Activated T-helper 1 cell treated with anti-CD3 and anti-CD28 coated beads, Interleukin-12 subunit alpha, Interleukin-12 subunit beta, Interleukin-2, Interleukin-4 antibody, amounts not matched to agents 30 ng/mL and 10 ng/mL and 1 ng/mL, durations not matched to agents 14 hours and 24 hours and 36 hours (primary cell): ENCODE measurements around the gene GRIN2A. TPM values are rescaled to one million over a fixed set of nuclear protein-coding genes. Genes with fewer than 3 reads are reported as not detected.

Experiments
- DNase-seq: peaks from one replicate; pipeline ENCODE4 v3.0.0; 2021; ENCODE audit warnings: low spot score
- H3K27ac Mint-ChIP-seq: one replicate; pipeline ENCODE4 v1.8.0; 2021; ENCODE audit warnings: mild to moderate bottlenecking, mixed read lengths
- H3K27me3 Mint-ChIP-seq: one replicate; pipeline ENCODE4 v1.8.0; 2022; ENCODE audit warnings: mild to moderate bottlenecking, moderate library complexity, mixed read lengths; ENCODE audit not compliant: insufficient read depth
- H3K36me3 Mint-ChIP-seq: one replicate; pipeline ENCODE4 v1.8.0; 2021; ENCODE audit warnings: low read depth, mixed read lengths
- H3K4me1 Mint-ChIP-seq: one replicate; pipeline ENCODE4 v1.8.0; 2021; ENCODE audit warnings: low read depth, mixed read lengths
- H3K4me3 Mint-ChIP-seq: one replicate; pipeline ENCODE4 v1.8.0; 2021; ENCODE audit warnings: mild to moderate bottlenecking, moderate library complexity, mixed read lengths
- H3K9me3 Mint-ChIP-seq: one replicate; pipeline ENCODE4 v1.8.0; 2021; ENCODE audit warnings: mixed read lengths
- intact Hi-C: fragments of 100-400 bp; cut with micrococcal nuclease; formaldehyde crosslinking; loops from one replicate; pipeline ENCODE4 v1.15.1; 2024
- total RNA-seq: library from RNA; stranded (reverse); gene quantifications from 2 replicates; pipeline ENCODE4 v1.2.3, GENCODE V29; 2022

GRIN2A gene
- total RNA-seq, 1 donor from 2014 or later, result not detected

DNA sequence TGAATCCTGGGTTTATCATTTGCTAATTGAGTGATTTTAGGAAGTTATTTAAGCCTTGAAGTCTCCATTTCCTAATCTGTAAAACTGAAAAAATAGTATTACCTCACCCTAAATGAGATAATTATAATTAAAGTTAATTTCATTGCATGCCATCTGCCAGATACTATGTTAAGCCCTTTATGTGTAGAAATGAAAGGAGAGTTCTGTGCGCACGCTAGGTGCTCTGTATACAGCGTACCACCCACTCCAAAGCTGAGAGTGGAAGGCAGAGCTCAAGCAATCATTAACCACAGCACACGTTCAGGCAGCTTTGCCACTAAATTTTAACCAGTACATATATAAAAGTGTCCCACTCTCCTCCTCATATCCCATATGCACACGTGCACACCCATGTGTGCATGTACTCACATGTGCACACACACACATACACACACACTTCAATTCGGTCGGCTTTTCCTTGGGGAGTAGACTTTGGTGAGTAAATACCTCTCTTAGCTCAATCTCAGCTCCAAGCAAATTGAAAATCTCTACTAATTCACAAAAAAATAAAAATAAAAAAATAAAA, 204.8 kb downstream of the GRIN2A start:
- no peaks in the 10 kb centered on the region for H3K4me1 Mint-ChIP-seq
- no peak overlapping the region for H3K27ac Mint-ChIP-seq
- intact Hi-C loops, result no loop called here
- no peaks in the 10 kb centered on the region for H3K36me3 Mint-ChIP-seq
- no peak for DNase-seq
- H3K4me3 Mint-ChIP-seq, result no peak overlapping the region
- H3K27me3 Mint-ChIP-seq, result no peaks in the 10 kb centered on the region
- peaks cover 2% of the 10 kb centered on the region for H3K9me3 Mint-ChIP-seq

DNA sequence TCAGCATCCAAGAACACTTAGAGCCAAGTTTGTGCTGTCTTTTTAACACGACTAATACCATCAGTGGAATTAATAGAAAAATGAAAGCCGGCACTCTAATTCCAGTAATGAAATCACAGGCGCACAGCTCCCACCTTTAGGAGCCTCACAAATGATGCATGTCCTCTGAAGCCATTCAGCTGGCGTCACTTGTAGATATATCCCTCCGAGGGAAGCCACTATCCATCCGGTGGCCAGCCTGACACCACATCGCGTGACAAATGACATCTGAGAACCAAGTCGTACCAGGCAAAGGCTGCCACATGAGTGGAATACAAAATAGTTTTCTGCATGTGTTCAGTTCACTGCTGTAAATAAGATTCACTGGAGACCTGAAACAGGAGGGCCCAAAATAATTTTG, 205.6 kb downstream of the GRIN2A start:
- intact Hi-C loops, result no loop called here
- no peaks in the 10 kb centered on the region for H3K36me3 Mint-ChIP-seq
- no peak overlapping the region for H3K27ac Mint-ChIP-seq
- H3K9me3 Mint-ChIP-seq, result peaks cover 4% of the 10 kb centered on the region
- H3K27me3 Mint-ChIP-seq, result no peaks in the 10 kb centered on the region
- DNase-seq, result no peak
- H3K4me3 Mint-ChIP-seq, result no peak overlapping the region
- no peaks in the 10 kb centered on the region for H3K4me1 Mint-ChIP-seq

DNA sequence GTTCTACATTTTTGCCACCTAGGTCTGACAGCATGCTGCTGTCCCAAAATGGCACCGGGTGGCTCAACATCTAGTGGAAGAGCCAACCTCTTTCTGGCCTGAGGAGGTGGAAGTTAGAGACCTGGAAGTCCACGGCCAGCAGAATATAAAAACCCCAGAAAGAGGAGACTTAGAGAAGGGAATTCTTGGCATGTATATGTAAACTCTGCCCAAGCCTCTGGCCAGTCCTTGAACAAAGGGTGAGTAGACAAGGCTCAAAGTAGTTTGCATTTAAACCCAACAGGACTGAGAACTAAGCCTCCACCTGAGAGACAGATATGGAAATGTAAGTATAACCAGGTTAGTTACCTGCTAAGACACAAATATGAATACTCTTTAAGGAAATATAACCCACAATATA, 210.3 kb downstream of the GRIN2A start:
- H3K4me3 Mint-ChIP-seq, result no peak overlapping the region
- intact Hi-C loops, result no loop called here
- H3K9me3 Mint-ChIP-seq, result peaks cover 17% of the 10 kb centered on the region
- H3K36me3 Mint-ChIP-seq, result no peaks in the 10 kb centered on the region
- H3K4me1 Mint-ChIP-seq, result no peaks in the 10 kb centered on the region
- H3K27me3 Mint-ChIP-seq, result no peaks in the 10 kb centered on the region
- no peak overlapping the region for H3K27ac Mint-ChIP-seq
- DNase-seq, result no peak

DNA sequence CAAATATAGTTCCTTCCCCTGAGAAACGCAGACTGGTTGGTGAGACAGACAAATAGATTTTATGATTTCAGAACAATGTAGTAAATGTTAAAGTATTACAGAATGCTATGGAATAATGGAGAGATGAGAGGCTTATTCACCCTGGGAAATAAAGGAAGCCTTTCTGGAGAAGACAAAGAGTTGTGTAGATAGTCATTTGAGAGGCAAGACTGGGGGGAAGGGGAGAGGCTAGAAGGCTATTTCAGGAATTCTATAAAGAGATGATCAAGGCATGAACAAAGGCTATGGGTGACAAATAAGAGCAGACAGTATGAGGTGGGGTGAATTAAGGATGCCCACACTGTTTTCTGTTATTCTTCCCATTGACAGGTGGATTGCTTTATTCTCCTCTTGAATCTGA, 211.4 kb downstream of the GRIN2A start:
- Mint-ChIP-seq H3K4me3 (no peak overlapping the region), H3K9me3 (peaks cover 17% of the 10 kb centered on the region), H3K36me3 (no peaks in the 10 kb centered on the region), H3K27ac (no peak overlapping the region), H3K27me3 (no peaks in the 10 kb centered on the region), H3K4me1 (no peaks in the 10 kb centered on the region)
- no peak for DNase-seq
- intact Hi-C loops, result no loop called here

DNA sequence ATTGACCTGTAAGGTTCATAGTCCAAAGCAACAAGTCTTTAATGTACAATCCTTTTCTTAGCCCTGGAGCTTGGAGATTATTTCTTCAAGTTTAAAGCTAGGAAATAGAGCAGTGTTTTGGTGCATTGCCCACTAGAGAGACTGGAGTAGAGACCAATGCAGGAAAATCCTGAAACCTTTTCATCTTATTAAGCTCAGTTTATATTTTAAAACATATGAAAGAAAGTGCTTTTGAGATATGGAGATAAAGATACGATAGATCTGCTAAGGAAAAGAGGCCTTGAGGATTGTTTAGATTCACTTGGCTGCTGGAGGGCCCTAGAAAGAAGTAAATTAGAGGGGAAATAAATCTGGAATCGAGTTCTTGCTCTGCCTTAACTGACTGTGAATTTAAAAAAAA, 212.0 kb downstream of the GRIN2A start:
- no peak overlapping the region for H3K27ac Mint-ChIP-seq
- DNase-seq, result no peak
- no peaks in the 10 kb centered on the region for H3K36me3 Mint-ChIP-seq
- intact Hi-C loops, result no loop called here
- H3K4me3 Mint-ChIP-seq, result no peak overlapping the region
- peaks cover 17% of the 10 kb centered on the region for H3K9me3 Mint-ChIP-seq
- no peaks in the 10 kb centered on the region for H3K27me3 Mint-ChIP-seq
- H3K4me1 Mint-ChIP-seq, result no peaks in the 10 kb centered on the region

DNA sequence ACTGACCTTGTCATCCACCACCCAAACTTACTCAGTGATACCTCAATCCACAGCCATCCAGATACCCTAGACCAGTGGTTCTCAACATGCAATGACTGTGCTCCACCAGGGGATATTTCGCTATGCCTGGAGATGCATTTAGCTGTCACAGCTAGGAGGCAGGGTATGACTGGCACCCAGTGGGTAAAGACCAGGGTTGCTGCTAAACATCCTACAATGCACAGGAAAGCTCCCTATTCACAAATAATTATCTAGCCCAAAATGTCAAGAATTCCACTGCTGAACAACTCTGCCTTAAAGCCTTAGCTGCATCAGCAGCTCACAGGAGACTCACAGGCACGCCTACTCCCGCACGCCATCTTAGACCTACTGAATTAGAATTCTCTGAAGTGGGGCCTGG, 212.6 kb downstream of the GRIN2A start:
- no peaks in the 10 kb centered on the region for H3K27me3 Mint-ChIP-seq
- no peak overlapping the region for H3K4me3 Mint-ChIP-seq
- H3K4me1 Mint-ChIP-seq, result no peaks in the 10 kb centered on the region
- no peak for DNase-seq
- H3K27ac Mint-ChIP-seq, result no peak overlapping the region
- intact Hi-C loops, result no loop called here
- peaks cover 19% of the 10 kb centered on the region for H3K9me3 Mint-ChIP-seq
- no peaks in the 10 kb centered on the region for H3K36me3 Mint-ChIP-seq

DNA sequence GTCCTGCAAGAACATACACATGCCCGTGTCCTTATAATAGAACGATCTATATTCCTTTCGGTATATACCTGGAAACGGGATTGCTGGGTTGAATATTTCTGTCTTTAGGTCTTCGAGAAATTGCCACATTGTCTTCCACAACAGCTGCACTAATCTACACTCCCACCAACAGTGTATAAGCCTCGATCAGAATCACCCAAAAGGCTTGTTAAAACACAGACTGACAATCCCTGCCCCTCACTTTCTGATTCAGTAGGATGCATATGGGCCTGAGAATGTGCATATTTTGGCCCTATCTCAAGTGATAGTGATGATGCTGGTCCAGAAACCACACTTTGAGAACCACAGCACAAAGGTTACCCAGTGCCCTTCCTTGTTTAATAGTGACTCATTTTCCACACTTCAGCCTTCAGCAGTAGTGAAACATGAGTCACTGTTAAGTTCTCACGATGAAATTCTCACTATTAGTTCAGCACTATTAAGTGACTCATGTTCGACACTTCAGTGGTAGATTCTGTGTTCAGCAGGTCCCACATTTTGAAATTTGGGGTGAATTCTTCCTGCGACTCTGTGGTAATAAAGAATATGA, 215.6 kb downstream of the GRIN2A start:
- no peaks in the 10 kb centered on the region for H3K27me3 Mint-ChIP-seq
- no peak overlapping the region for H3K4me3 Mint-ChIP-seq
- H3K36me3 Mint-ChIP-seq, result no peaks in the 10 kb centered on the region
- intact Hi-C loops, result no loop called here
- no peak for DNase-seq
- peaks cover 16% of the 10 kb centered on the region for H3K9me3 Mint-ChIP-seq
- no peaks in the 10 kb centered on the region for H3K4me1 Mint-ChIP-seq
- H3K27ac Mint-ChIP-seq, result no peak overlapping the region

DNA sequence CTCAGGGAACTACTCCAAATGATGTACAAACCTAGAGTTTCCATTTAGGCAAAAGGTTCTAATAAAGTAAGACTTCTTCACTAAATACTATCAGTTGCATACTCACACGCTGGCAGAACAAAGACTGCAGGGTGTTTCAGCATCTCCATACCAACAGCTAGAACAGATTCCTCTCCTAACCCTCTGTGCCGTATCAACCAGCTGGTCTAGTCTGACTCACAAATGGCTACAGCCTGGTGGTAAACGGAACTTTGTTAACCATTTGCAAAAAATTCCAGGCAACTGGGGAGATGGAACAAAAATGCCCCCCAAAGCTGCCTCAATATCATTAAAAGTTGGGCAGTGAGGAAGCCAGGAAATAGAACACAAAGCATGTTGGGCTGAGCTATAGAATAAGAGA, 217.1 kb downstream of the GRIN2A start:
- intact Hi-C loops, result no loop called here
- Mint-ChIP-seq H3K27me3 (no peaks in the 10 kb centered on the region), H3K4me3 (no peak overlapping the region), H3K9me3 (peaks cover 16% of the 10 kb centered on the region), H3K4me1 (no peaks in the 10 kb centered on the region), H3K27ac (no peak overlapping the region), H3K36me3 (no peaks in the 10 kb centered on the region)
- DNase-seq, result no peak

DNA sequence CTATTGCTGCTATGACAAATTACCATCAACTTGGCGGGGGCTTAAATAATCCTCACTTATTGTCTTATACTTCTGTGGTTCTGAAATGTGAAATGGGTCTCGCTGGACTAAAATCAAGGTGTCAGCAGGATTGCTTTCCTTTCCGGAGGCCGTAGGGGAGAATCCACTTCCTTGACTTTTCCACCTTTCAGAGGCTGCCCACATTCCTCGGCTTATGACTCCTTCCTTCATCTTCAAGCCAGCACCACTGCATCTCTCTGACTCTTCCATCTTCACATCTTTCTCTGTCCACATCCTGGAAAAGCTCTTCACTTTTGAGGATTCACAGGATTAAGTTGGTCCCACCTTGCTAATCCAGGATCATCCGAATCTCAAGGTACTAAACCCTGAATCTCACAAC, 217.8 kb downstream of the GRIN2A start:
- Mint-ChIP-seq H3K27me3 (no peaks in the 10 kb centered on the region), H3K36me3 (no peaks in the 10 kb centered on the region), H3K4me3 (no peak overlapping the region), H3K4me1 (no peaks in the 10 kb centered on the region), H3K27ac (no peak overlapping the region), H3K9me3 (peaks cover 16% of the 10 kb centered on the region)
- intact Hi-C loops, result no loop called here
- DNase-seq, result no peak

DNA sequence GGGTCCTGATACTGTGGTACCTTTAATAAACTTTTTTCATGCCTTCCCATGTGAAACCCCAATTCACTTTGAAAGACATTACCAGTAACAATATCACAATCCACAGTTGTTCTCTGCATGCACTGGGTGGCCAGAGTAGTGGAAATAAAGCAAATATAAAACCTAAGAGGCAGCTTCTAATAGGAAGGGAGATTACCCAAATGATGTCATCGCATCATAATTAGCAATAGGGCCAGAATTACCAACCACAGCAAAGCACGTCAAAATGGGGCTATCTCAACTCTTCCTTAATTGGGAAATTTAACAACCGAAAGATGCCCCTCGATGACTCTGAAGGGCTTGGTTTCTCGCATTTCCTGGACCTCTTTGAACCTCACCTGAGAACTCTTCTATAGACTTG, 224.8 kb downstream of the GRIN2A start:
- no peaks in the 10 kb centered on the region for H3K9me3 Mint-ChIP-seq
- no peaks in the 10 kb centered on the region for H3K27me3 Mint-ChIP-seq
- DNase-seq, result no peak
- H3K4me3 Mint-ChIP-seq, result no peak overlapping the region
- no peaks in the 10 kb centered on the region for H3K36me3 Mint-ChIP-seq
- H3K27ac Mint-ChIP-seq, result no peak overlapping the region
- no peaks in the 10 kb centered on the region for H3K4me1 Mint-ChIP-seq
- intact Hi-C loops, result no loop called here

DNA sequence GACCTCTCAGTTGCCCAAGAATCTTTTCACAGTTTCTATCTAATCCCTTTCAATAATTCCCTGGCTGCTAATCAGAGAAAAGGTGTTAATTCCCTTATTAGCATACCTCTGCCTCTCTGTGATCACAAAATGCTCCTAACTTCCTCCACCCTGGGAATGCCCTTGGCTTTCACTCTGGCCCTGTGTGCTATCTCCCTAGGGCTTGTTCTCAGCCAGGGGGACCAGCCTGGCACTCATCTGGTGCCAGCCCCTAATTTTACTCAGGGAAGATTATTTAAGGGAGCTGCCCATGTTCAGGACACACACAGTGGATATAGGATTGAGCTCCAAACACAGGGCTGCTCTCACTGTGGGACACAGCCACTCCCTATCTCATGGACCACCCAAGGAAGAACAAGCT, 225.2 kb downstream of the GRIN2A start:
- Mint-ChIP-seq H3K4me1 (no peaks in the 10 kb centered on the region), H3K27me3 (no peaks in the 10 kb centered on the region), H3K27ac (no peak overlapping the region), H3K9me3 (no peaks in the 10 kb centered on the region), H3K36me3 (no peaks in the 10 kb centered on the region), H3K4me3 (no peak overlapping the region)
- intact Hi-C loops, result no loop called here
- no peak for DNase-seq

DNA sequence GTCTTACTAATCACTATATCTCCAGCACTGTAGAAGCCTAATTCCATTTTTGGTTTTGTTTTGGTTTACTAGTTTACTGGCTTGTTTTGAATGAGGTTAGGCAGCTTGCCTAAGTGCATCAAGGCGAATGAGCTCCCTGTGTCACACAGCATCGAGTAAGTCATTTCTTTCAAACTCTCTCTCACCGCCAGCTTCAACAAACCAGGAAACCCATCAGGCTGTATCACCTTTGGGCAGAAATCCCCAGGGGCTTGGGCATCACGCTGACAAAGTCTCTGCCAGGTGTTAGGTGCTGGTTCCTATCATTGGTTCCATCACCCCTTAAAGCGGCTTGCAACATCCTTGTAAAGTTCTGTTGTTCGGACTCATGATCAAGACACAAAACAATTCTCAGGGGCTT, 226.6 kb downstream of the GRIN2A start:
- no peaks in the 10 kb centered on the region for H3K27me3 Mint-ChIP-seq
- no peaks in the 10 kb centered on the region for H3K9me3 Mint-ChIP-seq
- no peak overlapping the region for H3K27ac Mint-ChIP-seq
- H3K36me3 Mint-ChIP-seq, result no peaks in the 10 kb centered on the region
- intact Hi-C loops, result no loop called here
- no peaks in the 10 kb centered on the region for H3K4me1 Mint-ChIP-seq
- H3K4me3 Mint-ChIP-seq, result no peak overlapping the region
- DNase-seq, result no peak

DNA sequence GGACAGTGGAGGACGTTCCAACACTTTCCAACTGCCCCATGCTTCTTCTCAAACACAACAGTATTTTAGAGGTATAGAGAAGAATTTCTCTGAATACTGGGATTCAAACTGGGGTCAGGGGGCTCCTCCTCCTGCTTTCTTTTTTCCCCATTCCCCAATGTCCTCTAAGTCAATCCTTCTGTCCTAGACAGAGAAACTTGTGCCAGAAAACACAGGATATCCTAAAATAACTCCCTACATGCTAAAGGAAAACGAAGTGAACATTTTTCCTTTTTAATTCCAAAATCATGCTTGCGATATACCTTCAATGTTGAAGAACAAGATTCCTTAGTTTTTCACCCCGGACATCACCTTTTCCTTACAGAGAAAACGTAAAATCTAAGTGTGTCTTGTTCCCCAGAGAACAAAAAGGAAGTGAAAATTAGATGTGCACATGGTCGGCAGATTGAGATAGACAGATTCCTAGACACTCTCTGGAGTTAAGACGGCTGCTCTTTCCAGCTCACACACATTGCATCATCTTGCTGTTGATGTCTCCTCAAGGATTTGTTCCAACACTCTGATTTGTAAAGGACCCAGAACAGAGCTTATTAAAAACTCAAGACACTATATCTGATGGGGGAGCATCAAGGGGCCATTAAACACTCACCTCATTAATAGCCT, 228.2 kb downstream of the GRIN2A start:
- DNase-seq, result no peak
- no peaks in the 10 kb centered on the region for H3K27me3 Mint-ChIP-seq
- no peak overlapping the region for H3K27ac Mint-ChIP-seq
- H3K36me3 Mint-ChIP-seq, result no peaks in the 10 kb centered on the region
- H3K4me1 Mint-ChIP-seq, result no peaks in the 10 kb centered on the region
- H3K4me3 Mint-ChIP-seq, result no peak overlapping the region
- intact Hi-C loops, result no loop called here
- H3K9me3 Mint-ChIP-seq, result peaks cover 4% of the 10 kb centered on the region

DNA sequence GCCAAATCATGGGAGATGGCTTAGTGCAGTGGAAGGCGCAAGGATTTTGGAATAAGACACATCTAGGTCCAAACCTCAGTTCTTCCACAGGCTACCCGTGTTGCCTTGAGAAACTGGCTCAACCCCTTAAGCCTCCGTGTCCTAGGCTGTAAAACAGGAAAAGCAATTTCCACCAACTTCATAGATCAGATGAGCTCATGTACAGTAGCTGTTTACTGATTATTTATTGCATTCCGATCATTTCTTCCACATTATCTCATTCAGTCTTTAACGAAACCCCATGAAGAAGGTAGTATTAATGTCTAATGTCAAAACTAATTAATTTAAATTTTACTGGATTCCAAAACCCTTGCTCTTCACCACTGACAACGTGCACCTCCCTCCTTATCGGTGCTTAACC, 231.6 kb downstream of the GRIN2A start:
- no peak for DNase-seq
- intact Hi-C loops, result no loop called here
- Mint-ChIP-seq H3K36me3 (no peaks in the 10 kb centered on the region), H3K4me3 (no peak overlapping the region), H3K27me3 (no peaks in the 10 kb centered on the region), H3K27ac (no peak overlapping the region), H3K4me1 (no peaks in the 10 kb centered on the region), H3K9me3 (peaks cover 5% of the 10 kb centered on the region)
